HEK293 (cell line): Measurements from ENCODE around the gene GAS2L3.

Source experiments
- CTCF ChIA-PET: fragments of 350-600 bp; formaldehyde crosslinking; extraction: SDS; loops from one replicate; lab custom pipeline; 2021; ENCODE audit warnings: antibody characterized with exemption; lab: Yijun Ruan, JAX
- POLR2A ChIA-PET: fragments of 300-600 bp; formaldehyde crosslinking; extraction: SDS; loops from one replicate; lab custom pipeline; 2020; ENCODE audit warnings: antibody characterized with exemption, inconsistent platforms; lab: Yijun Ruan, JAX
- H3K27ac ChIP-seq: fragments of 200-500 bp; sonication (Bioruptor generic); 2 replicates; pipeline ENCODE4 v1.5.1; 2014; ENCODE audit warnings: low read depth, low read length, control low read depth, inconsistent platforms; ENCODE audit errors: extremely low read depth
- H3K36me3 ChIP-seq, 2 experiments: fragments of 200-500 bp in 1 of 2; sonication (Bioruptor generic) in 1 of 2; 1 replicate in 1 of 2; 2 replicates in 1 of 2; pipeline ENCODE4 v1.5.1; 2014 to 2017; ENCODE audit warnings: inconsistent platforms in 2 of 2, low read length in 2 of 2; ENCODE audit not compliant: control insufficient read depth in 2 of 2, insufficient read depth in 1 of 2
- H3K4me1 ChIP-seq: fragments of 200-500 bp; sonication (Bioruptor generic); 2 replicates; pipeline ENCODE4 v1.5.1; 2014; ENCODE audit warnings: mild to moderate bottlenecking, low read length, inconsistent platforms; ENCODE audit not compliant: control insufficient read depth, insufficient read depth
- H3K4me3 ChIP-seq: 2 replicates; pipeline ENCODE4 v1.5.1; 2011; ENCODE audit warnings: low read depth, mild to moderate bottlenecking, control low read depth, low read length, moderate library complexity
- H3K9me3 ChIP-seq: fragments of 200-500 bp; sonication (Bioruptor generic); 2 replicates; pipeline ENCODE4 v1.5.1; 2014; ENCODE audit warnings: low read depth, low read length, inconsistent platforms; ENCODE audit not compliant: control insufficient read depth, insufficient read depth
- SP2 ChIP-seq: fragments of 450-650 bp; formaldehyde crosslinking; IDR thresholded peaks from 2 replicates; pipeline ENCODE4 v1.5.1; 2016; ENCODE audit warnings: missing biosample characterization, missing genetic modification characterization
- WT1 ChIP-seq: fragments of 450-650 bp; formaldehyde crosslinking; IDR thresholded peaks from 2 replicates; pipeline ENCODE4 v1.5.1; 2016; ENCODE audit warnings: missing biosample characterization, missing genetic modification characterization
- ZFP37 ChIP-seq: fragments of 450-650 bp; formaldehyde crosslinking; IDR thresholded peaks from 2 replicates; pipeline ENCODE4 v1.5.1; 2016; ENCODE audit warnings: missing biosample characterization, missing genetic modification characterization
- ZFP69B ChIP-seq: fragments of 450-650 bp; formaldehyde crosslinking; IDR thresholded peaks from 2 replicates; pipeline ENCODE4 v1.5.1; 2016; ENCODE audit warnings: missing biosample characterization, missing genetic modification characterization
- ZNF214 ChIP-seq: fragments of 450-650 bp; formaldehyde crosslinking; IDR thresholded peaks from 2 replicates; pipeline ENCODE4 v1.5.1; 2017; ENCODE audit warnings: missing biosample characterization, mild to moderate bottlenecking, missing genetic modification characterization, borderline replicate concordance
- ZNF433 ChIP-seq: fragments of 450-650 bp; formaldehyde crosslinking; IDR thresholded peaks from 2 replicates; pipeline ENCODE4 v1.5.1; 2016; ENCODE audit warnings: missing biosample characterization, missing genetic modification characterization, low read depth
- ZNF621 ChIP-seq: fragments of 450-650 bp; formaldehyde crosslinking; IDR thresholded peaks from 2 replicates; pipeline ENCODE4 v1.5.1; 2017; ENCODE audit warnings: missing biosample characterization, missing genetic modification characterization
- ZNF623 ChIP-seq: fragments of 450-650 bp; formaldehyde crosslinking; IDR thresholded peaks from 2 replicates; pipeline ENCODE4 v1.5.1; 2016; ENCODE audit warnings: missing biosample characterization, missing genetic modification characterization
- ZNF670 ChIP-seq: fragments of 450-650 bp; formaldehyde crosslinking; IDR thresholded peaks from 2 replicates; pipeline ENCODE4 v1.5.1; 2016; ENCODE audit warnings: missing biosample characterization, missing genetic modification characterization, low read depth
- ZSCAN30 ChIP-seq: fragments of 450-650 bp; IDR thresholded peaks from 2 replicates; pipeline ENCODE4 v1.5.1; 2018; ENCODE audit warnings: missing biosample characterization, mild to moderate bottlenecking, missing genetic modification characterization, moderate library complexity
- TF ChIP-seq, protein P1 (sequence below): fragments of 450-650 bp; formaldehyde crosslinking; IDR thresholded peaks from 2 replicates; pipeline ENCODE4 v1.5.0; 2017; ENCODE audit warnings: missing biosample characterization, missing genetic modification characterization, borderline replicate concordance
- TF ChIP-seq, protein P2 (sequence below): fragments of 450-650 bp; formaldehyde crosslinking; IDR thresholded peaks from 2 replicates; pipeline ENCODE4 v1.5.1; 2017; ENCODE audit warnings: missing biosample characterization, missing genetic modification characterization
- TF ChIP-seq, protein P3 (sequence below): fragments of 450-650 bp; formaldehyde crosslinking; IDR thresholded peaks from 2 replicates; pipeline ENCODE4 v1.5.1; 2016; ENCODE audit warnings: missing biosample characterization, missing genetic modification characterization
- TF ChIP-seq, protein P4 (sequence below): fragments of 450-650 bp; formaldehyde crosslinking; IDR thresholded peaks from 2 replicates; pipeline ENCODE4 v1.5.1; 2016; ENCODE audit warnings: missing biosample characterization, missing genetic modification characterization
- TF ChIP-seq, protein P5 (sequence below): fragments of 450-650 bp; formaldehyde crosslinking; IDR thresholded peaks from 2 replicates; pipeline ENCODE4 v1.5.1; 2016; ENCODE audit warnings: missing biosample characterization, missing genetic modification characterization
- TF ChIP-seq, protein P6 (sequence below): fragments of 450-650 bp; formaldehyde crosslinking; IDR thresholded peaks from 2 replicates; pipeline ENCODE4 v1.5.1; 2016; ENCODE audit warnings: missing biosample characterization, missing genetic modification characterization

Gene GAS2L3

DNA sequence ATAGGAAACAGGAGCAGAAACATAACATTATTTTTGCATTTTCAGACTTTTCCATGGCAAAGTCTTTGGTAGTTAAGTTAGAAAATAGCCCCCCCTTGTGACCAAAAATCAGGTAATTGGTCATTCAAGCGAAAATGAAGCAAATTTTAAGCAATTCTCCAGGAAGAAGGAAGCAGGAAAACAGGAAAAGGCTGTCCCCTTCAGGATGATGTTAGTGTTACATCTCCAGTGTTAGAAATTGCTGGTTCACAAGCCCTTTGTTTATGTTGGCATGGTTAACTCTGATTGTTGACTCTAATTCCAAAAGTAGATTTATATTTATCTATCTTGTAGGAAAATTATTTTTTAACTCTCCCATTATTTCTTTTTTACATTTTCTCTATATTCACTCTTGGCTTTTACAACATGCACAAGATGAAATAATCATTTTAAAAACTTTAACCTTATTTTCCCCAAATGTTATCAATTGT, 18.8 kb upstream of the GAS2L3 start (continued):
- TF ChIP-seq ZFP69B (tag by site-specific recombination): no peak
- TF ChIP-seq, protein P1, sequence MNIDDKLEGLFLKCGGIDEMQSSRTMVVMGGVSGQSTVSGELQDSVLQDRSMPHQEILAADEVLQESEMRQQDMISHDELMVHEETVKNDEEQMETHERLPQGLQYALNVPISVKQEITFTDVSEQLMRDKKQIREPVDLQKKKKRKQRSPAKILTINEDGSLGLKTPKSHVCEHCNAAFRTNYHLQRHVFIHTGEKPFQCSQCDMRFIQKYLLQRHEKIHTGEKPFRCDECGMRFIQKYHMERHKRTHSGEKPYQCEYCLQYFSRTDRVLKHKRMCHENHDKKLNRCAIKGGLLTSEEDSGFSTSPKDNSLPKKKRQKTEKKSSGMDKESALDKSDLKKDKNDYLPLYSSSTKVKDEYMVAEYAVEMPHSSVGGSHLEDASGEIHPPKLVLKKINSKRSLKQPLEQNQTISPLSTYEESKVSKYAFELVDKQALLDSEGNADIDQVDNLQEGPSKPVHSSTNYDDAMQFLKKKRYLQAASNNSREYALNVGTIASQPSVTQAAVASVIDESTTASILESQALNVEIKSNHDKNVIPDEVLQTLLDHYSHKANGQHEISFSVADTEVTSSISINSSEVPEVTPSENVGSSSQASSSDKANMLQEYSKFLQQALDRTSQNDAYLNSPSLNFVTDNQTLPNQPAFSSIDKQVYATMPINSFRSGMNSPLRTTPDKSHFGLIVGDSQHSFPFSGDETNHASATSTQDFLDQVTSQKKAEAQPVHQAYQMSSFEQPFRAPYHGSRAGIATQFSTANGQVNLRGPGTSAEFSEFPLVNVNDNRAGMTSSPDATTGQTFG (tag by site-specific recombination): no peak
- TF ChIP-seq, protein P2, sequence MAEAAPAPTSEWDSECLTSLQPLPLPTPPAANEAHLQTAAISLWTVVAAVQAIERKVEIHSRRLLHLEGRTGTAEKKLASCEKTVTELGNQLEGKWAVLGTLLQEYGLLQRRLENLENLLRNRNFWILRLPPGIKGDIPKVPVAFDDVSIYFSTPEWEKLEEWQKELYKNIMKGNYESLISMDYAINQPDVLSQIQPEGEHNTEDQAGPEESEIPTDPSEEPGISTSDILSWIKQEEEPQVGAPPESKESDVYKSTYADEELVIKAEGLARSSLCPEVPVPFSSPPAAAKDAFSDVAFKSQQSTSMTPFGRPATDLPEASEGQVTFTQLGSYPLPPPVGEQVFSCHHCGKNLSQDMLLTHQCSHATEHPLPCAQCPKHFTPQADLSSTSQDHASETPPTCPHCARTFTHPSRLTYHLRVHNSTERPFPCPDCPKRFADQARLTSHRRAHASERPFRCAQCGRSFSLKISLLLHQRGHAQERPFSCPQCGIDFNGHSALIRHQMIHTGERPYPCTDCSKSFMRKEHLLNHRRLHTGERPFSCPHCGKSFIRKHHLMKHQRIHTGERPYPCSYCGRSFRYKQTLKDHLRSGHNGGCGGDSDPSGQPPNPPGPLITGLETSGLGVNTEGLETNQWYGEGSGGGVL (tag by site-specific recombination): no peak

DNA sequence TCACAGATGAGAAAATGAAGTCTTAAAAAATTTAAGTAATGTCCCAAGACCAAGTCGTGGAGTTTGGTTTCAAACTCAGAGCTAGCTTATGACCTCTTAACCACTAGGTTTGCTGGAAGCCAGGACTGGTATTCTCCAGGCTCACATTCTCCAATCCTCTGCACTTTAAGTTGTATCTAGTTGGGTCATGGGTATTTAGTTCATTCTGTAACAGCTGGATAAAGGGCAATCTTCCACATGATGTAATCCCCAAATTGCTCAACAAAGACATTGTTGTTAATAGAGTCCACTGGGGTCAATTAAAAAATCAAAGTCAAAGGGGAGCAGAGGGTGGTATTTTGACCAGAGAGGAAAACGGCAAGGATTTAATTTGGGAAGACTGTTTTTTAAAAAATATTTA, 17.8 kb upstream of the GAS2L3 start:
- H3K4me3 ChIP-seq: no peak overlapping the region
- H3K9me3 ChIP-seq: no peaks in the 10 kb centered on the region
- POLR2A ChIA-PET: interaction anchor here (1.0 kb wide), 1 partner anchor 17 kb away, joined by 3 read pairs; the partner anchor contains the start of gene GAS2L3
- H3K4me1 ChIP-seq: no peaks in the 10 kb centered on the region
- TF ChIP-seq, protein P3, sequence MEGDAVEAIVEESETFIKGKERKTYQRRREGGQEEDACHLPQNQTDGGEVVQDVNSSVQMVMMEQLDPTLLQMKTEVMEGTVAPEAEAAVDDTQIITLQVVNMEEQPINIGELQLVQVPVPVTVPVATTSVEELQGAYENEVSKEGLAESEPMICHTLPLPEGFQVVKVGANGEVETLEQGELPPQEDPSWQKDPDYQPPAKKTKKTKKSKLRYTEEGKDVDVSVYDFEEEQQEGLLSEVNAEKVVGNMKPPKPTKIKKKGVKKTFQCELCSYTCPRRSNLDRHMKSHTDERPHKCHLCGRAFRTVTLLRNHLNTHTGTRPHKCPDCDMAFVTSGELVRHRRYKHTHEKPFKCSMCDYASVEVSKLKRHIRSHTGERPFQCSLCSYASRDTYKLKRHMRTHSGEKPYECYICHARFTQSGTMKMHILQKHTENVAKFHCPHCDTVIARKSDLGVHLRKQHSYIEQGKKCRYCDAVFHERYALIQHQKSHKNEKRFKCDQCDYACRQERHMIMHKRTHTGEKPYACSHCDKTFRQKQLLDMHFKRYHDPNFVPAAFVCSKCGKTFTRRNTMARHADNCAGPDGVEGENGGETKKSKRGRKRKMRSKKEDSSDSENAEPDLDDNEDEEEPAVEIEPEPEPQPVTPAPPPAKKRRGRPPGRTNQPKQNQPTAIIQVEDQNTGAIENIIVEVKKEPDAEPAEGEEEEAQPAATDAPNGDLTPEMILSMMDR (tag by site-specific recombination): no peak
- TF ChIP-seq ZNF214 (tag by site-specific recombination) (no peak), ZNF670 (tag by site-specific recombination) (no peak), ZFP37 (tag by site-specific recombination) (no peak)
- CTCF ChIA-PET: interaction anchor here (1.0 to 4.0 kb wide), 15 partner anchors 10 to 380 kb away, joined by 3 to 55 read pairs (median 8); partner anchors contain the start of genes DEPDC4, GAS2L3 and SCYL2
- no peak overlapping the region for H3K27ac ChIP-seq
- no peaks in the 10 kb centered on the region for H3K36me3 ChIP-seq

DNA sequence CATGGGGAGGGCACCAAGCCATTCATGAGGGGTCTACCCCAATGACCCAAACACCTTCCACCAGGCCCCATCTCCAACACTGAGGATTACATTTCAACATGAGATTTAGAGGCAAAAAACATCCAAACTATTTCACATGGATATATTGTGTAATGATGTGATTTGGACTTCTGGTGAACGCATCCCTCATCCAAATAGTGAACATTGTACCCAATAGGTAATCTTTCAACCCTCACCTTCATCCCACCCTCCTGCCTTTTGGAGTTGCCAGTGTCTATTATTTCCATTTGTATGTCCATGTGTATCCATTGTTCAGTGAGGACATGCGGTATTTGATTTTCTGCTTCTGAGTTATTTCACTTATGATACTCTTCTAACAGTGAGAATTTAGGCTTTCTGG, 16.1 kb upstream of the GAS2L3 start:
- H3K9me3 ChIP-seq: no peaks in the 10 kb centered on the region
- no peak overlapping the region for H3K27ac ChIP-seq
- TF ChIP-seq WT1 (no peak), ZNF214 (tag by site-specific recombination) (no peak), ZNF623 (tag by site-specific recombination) (no peak), ZSCAN30 (tag by site-specific recombination) (no peak), ZNF433 (tag by site-specific recombination) (no peak), SP2 (tag by site-specific recombination) (no peak), ZNF621 (tag by site-specific recombination) (no peak)
- TF ChIP-seq, protein P4, sequence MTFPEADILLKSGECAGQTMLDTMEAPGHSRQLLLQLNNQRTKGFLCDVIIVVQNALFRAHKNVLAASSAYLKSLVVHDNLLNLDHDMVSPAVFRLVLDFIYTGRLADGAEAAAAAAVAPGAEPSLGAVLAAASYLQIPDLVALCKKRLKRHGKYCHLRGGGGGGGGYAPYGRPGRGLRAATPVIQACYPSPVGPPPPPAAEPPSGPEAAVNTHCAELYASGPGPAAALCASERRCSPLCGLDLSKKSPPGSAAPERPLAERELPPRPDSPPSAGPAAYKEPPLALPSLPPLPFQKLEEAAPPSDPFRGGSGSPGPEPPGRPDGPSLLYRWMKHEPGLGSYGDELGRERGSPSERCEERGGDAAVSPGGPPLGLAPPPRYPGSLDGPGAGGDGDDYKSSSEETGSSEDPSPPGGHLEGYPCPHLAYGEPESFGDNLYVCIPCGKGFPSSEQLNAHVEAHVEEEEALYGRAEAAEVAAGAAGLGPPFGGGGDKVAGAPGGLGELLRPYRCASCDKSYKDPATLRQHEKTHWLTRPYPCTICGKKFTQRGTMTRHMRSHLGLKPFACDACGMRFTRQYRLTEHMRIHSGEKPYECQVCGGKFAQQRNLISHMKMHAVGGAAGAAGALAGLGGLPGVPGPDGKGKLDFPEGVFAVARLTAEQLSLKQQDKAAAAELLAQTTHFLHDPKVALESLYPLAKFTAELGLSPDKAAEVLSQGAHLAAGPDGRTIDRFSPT (tag by site-specific recombination): no peak
- TF ChIP-seq, protein P3 (tag by site-specific recombination): no peak
- TF ChIP-seq, protein P5, sequence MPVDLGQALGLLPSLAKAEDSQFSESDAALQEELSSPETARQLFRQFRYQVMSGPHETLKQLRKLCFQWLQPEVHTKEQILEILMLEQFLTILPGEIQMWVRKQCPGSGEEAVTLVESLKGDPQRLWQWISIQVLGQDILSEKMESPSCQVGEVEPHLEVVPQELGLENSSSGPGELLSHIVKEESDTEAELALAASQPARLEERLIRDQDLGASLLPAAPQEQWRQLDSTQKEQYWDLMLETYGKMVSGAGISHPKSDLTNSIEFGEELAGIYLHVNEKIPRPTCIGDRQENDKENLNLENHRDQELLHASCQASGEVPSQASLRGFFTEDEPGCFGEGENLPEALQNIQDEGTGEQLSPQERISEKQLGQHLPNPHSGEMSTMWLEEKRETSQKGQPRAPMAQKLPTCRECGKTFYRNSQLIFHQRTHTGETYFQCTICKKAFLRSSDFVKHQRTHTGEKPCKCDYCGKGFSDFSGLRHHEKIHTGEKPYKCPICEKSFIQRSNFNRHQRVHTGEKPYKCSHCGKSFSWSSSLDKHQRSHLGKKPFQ (tag by site-specific recombination): no peak
- TF ChIP-seq, protein P6, sequence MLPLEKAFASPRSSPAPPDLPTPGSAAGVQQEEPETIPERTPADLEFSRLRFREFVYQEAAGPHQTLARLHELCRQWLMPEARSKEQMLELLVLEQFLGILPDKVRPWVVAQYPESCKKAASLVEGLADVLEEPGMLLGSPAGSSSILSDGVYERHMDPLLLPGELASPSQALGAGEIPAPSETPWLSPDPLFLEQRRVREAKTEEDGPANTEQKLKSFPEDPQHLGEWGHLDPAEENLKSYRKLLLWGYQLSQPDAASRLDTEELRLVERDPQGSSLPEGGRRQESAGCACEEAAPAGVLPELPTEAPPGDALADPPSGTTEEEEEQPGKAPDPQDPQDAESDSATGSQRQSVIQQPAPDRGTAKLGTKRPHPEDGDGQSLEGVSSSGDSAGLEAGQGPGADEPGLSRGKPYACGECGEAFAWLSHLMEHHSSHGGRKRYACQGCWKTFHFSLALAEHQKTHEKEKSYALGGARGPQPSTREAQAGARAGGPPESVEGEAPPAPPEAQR (tag by site-specific recombination): no peak
- H3K36me3 ChIP-seq: no peaks in the 10 kb centered on the region
- CTCF ChIA-PET: interaction anchor here (1.0 kb wide), 1 partner anchor 10 kb away, joined by 3 read pairs; no protein-coding TSS in a partner anchor
- no peaks in the 10 kb centered on the region for H3K4me1 ChIP-seq
- H3K4me3 ChIP-seq: no peak overlapping the region
- POLR2A ChIA-PET: no interaction called here
